HG03064 (cell line): ENCODE results near the gene MUC5B.
"Not testable (repeated sequence)": the region's sequence is repeated elsewhere in the genome, so short reads cannot be mapped to it uniquely, and the experiment has no call there.

Experiments used
- ATAC-seq: cut with Tn5 transposase; IDR thresholded peaks from one replicate; pipeline ENCODE4 v1.9.1; 2021; ENCODE audit warnings: low read depth; ENCODE audit not compliant: unreplicated experiment

Gene MUC5B

DNA sequence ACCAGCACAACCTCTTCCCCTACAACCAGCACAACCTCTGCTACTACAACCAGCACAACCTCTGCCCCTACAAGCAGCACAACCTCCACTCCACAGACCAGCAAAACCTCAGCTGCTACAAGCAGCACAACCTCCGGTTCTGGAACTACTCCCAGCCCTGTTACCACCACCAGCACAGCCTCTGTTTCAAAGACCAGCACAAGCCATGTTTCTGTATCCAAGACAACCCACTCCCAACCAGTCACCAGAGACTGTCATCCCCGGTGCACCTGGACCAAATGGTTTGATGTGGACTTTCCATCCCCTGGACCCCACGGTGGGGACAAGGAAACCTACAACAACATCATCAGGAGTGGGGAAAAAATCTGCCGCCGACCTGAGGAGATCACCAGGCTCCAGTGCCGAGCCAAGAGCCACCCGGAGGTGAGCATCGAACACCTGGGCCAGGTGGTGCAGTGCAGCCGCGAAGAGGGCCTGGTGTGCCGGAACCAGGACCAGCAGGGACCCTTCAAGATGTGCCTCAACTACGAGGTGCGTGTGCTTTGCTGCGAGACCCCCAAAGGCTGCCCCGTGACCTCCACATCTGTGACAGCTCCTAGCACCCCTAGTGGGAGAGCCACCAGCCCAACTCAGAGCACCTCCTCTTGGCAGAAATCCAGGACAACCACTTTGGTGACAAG, 34.3 kb upstream of the MUC5B start:
- not testable (repeated sequence) for ATAC-seq

DNA sequence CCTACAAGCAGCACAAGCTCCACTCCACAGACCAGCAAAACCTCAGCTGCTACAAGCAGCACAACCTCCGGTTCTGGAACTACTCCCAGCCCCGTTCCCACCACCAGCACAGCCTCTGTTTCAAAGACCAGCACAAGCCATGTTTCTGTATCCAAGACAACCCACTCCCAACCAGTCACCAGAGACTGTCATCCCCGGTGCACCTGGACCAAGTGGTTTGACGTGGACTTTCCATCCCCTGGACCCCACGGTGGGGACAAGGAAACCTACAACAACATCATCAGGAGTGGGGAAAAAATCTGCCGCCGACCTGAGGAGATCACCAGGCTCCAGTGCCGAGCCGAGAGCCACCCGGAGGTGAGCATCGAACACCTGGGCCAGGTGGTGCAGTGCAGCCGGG, 33.0 kb upstream of the MUC5B start:
- not testable (repeated sequence) for ATAC-seq

DNA sequence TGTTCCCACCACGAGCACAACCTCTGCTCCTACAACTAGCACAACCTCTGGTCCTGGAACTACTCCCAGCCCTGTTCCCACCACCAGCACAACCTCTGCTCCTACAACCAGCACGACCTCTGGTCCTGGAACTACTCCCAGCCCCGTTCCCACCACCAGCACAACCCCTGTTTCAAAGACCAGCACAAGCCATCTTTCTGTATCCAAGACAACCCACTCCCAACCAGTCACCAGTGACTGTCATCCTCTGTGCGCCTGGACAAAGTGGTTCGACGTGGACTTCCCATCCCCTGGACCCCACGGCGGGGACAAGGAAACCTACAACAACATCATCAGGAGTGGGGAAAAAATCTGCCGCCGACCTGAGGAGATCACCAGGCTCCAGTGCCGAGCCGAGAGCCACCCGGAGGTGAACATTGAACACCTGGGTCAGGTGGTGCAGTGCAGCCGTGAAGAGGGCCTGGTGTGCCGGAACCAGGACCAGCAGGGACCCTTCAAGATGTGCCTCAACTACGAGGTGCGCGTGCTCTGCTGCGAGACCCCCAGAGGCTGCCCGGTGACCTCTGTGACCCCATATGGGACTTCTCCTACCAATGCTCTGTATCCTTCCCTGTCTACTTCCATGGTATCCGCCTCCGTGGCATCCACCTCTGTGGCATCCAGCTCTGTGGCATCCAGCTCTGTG, 30.9 kb upstream of the MUC5B start:
- ATAC-seq, result not testable (repeated sequence)

DNA sequence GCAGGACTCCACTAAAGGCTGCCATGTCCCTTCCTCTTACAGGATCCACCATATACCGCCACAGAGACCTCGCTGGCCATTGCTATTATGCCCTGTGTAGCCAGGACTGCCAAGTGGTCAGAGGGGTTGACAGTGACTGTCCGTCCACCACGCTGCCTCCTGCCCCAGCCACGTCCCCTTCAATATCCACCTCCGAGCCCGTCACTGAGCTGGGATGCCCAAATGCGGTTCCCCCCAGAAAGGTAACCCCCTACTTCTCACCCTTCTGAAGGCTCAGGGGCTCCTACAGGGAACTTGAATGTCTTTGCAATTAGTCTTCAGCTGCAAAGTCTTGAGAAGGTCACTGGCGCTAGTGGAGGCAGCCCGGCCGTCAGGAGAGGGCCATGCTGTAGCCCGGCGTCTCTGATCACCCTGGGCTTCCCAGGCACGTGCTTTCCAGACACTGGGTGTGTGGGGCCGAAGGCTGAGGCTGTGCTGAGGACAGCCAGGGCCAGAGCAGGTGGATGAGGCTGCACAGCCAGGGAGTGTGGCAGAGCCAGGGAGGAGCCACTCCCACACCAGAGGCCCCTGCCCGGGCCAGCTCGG, 30.0 kb upstream of the MUC5B start:
- ATAC-seq, result no peak

DNA sequence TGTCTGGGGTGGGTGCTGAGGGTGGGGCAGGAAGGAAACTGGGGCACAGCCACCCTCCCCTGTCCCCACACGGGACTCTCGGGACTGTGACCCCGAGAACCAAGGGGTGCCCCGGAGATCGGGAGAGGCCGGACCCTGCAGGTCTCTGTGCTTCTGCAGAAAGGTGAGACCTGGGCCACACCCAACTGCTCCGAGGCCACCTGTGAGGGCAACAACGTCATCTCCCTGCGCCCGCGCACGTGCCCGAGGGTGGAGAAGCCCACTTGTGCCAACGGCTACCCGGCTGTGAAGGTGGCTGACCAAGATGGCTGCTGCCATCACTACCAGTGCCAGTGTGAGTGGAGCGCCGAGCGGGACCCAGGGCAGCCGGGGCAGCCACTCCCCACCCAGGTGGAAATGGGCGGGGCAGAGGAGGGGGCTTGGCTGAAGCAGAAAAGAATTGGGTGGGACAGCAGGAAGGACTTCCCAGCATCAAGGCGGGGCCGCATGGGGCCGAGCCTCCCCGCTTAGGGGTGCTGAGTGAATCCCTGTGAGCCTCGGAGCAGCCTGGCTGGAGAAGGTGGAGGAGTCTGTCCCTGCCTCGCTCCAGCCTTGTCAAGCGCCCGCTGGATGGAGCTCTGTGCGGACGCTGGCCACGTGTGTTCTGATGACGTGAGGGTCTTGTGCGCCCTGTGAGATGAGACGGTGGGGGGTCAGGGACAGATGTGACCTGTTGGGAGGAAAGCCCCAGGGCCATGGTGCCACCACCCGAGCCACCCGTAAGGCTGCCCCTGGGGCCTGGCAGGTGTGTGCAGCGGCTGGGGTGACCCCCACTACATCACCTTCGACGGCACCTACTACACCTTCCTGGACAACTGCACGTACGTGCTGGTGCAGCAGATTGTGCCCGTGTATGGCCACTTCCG, 29.3 kb upstream of the MUC5B start:
- no peak for ATAC-seq

DNA sequence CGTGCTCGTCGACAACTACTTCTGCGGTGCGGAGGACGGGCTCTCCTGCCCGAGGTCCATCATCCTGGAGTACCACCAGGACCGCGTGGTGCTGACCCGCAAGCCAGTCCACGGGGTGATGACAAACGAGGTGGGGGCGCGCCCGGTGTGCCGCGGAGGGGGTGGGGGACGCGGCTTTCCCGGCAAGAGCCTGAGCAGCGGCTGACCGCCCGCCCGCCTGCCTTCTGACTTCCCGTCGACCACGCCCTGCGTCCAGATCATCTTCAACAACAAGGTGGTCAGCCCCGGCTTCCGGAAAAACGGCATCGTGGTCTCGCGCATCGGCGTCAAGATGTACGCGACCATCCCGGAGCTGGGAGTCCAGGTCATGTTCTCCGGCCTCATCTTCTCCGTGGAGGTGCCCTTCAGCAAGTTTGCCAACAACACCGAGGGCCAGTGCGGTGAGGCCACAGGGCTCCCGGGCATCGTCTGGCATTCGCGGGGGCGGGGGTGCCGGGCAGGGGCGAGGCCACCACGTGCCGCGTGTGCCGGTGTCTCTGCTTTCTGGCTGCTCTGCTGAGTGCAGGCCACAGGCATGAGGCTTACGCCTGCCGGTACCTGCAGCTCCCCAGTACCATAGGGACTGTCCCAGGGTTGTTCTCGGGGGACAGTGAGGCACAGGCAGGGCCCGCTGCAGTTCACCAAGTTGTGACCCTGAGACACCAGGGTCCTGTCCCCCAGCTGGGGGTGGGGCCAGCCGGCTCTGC, 28.5 kb upstream of the MUC5B start:
- no peak for ATAC-seq

DNA sequence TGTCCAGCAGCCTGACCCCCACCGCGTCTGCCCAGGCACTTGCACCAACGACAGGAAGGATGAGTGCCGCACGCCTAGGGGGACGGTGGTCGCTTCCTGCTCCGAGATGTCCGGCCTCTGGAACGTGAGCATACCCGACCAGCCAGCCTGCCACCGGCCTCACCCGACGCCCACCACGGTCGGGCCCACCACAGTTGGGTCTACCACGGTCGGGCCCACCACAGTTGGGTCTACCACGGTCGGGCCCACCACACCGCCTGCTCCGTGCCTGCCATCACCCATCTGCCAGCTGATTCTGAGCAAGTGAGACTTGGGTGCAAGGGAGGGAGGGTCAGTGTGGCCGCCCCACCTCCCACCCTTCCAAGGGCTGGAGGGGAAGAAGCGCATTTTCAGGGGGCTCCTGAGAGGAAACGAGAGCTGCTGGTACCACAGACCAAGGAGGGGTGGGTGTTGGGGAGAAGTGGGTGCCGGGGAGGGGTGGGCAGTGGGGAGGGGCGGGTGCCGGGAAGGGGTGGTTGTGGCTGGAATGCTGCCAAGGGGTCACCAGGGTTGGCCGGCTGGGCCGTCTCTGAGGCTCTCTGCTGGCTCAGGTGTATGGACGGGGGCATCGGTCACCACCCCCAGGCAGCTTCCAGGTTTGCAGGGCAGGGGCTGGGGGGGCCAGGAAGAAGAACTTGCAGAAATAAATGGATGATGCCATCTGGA, 27.7 kb upstream of the MUC5B start:
- ATAC-seq, result no peak

DNA sequence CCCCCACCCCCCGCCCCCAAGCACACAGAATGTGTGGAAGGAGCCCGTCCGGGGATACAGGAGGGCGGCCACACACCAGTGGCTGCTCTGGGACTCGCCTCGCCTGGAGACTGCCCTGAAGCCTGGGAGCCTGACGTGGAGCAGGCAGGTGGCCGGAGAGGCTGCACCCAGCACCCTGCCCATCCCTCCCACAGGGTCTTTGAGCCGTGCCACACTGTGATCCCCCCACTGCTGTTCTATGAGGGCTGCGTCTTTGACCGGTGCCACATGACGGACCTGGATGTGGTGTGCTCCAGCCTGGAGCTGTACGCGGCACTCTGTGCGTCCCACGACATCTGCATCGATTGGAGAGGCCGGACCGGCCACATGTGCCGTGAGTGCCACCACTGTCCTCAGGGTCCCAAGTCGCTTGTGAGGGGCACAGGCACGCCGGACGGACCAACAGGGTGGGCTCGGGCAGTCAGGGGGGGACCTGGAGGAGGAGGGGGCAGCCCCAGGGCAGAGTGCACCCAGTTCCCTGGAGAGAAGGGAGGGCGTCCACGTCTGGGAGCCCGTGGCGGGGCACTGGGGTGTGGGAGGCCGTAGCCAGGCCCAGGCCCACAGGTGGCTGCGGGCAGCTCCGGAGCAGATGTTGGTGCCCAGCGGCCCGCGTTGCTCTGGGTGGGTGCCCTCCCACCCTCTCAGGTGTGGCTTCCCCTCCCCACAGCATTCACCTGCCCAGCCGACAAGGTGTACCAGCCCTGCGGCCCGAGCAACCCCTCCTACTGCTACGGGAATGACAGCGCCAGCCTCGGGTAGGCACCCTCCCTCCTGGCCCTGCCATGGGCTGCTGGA, 27.0 kb upstream of the MUC5B start:
- ATAC-seq, result no peak

DNA sequence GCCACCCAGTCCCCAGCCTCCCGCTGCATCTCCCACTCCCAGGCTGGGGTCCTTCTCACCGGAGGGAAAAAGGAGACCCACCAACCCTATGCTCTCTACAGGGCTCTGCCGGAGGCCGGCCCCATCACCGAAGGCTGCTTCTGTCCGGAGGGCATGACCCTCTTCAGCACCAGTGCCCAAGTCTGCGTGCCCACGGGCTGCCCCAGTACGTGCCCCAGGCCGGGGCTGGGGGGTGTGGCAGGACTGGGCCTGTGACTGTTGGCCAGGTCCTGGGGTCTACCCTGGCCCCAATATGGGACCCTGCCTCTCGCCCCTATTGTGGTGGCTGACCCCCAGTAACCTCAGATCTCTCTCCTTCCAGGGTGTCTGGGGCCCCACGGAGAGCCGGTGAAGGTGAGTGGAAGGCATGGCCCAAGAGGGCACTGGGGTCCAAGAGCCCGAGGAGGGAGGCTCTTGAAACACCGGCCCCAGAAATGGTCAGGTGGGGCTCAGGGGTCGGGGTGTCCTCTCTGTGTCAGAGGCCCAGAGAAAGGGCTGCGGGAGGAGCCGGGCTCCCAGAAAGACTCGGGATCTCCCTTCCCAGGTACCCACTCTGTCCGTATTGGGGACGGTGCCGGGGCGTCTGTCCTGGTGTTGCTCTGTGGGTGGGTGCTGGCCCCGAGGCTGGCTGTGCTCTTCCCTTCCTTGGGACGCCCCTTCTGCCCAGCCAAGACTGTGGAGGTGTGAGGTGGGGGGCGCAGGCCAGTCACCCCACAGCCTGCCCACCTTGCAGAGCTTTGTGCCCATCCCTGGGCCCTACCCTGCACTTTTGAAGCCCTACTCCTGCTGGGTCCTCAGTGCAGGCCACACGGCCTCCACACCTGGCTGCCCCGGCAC, 26.1 kb upstream of the MUC5B start:
- ATAC-seq, result no peak

DNA sequence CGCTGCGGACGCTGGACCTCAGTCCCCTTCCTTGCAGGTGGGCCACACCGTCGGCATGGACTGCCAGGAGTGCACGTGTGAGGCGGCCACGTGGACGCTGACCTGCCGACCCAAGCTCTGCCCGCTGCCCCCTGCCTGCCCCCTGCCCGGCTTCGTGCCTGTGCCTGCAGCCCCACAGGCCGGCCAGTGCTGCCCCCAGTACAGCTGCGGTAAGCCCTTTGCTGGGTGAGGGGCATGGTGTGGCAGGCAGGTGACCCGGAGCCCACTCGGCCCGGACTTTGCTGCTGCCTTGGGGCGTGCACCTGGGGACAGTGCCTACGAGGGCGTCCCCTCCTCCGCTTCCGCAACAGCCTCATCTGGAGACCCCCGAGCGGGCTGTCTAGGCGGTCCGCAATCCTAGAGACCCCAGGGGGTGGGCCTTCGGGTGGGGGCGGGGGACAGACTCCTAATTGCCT, 25.4 kb upstream of the MUC5B start:
- ATAC-seq, result no peak

DNA sequence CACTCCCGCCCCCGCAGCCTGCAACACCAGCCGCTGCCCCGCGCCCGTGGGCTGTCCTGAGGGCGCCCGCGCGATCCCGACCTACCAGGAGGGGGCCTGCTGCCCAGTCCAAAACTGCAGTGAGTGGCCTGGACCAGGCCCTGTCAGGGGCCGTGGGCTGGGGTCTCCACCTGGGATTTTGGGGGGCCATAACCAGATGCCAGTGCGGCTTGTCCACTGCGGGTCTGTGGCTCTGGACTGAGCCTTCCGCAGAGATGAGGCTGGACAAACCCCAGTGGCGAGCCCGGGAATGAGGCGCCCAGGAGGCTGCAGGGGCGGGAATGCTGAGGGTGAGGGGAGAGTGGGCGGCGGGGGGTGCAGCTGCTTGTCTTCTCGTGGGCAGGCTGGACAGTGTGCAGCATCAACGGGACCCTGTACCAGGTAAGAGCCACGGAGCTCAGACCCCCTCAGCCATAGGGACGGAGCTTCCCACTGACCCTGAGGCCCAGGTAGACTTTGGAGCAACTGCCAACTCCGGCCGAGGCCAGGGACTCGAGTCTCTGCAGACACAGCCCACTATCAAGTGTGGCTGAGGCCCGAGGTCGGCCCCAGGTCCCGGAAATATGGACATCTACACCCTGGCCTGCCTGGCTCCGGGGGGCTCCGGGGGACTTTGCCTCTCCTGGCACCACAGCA, 24.8 kb upstream of the MUC5B start:
- no peak for ATAC-seq

DNA sequence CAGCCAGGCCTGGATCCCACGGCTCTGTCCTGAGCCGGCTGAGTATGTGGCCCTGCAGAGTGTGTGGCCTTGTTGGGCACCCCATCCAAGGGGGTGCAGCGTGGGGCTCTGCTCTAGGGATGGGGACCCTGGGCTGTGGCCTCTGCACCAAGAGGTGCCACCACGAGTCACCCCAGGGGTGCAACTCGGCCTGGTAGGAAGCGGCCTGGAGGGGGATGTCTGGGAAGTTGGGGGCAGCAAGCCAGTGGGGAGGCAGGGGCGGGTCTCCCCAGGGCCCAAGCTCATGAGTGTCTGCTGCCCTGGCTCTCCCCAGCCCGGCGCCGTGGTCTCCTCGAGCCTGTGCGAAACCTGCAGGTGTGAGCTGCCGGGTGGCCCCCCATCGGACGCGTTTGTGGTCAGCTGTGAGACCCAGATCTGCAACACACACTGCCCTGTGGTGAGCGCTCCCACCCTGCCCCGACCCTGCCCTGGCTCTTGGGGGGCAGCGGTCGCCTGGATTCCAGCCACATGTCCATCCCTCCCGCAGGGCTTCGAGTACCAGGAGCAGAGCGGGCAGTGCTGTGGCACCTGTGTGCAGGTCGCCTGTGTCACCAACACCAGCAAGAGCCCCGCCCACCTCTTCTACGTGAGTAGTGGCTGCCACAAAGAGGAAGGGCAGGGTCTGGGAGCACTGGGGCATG, 24.2 kb upstream of the MUC5B start:
- no peak for ATAC-seq

DNA sequence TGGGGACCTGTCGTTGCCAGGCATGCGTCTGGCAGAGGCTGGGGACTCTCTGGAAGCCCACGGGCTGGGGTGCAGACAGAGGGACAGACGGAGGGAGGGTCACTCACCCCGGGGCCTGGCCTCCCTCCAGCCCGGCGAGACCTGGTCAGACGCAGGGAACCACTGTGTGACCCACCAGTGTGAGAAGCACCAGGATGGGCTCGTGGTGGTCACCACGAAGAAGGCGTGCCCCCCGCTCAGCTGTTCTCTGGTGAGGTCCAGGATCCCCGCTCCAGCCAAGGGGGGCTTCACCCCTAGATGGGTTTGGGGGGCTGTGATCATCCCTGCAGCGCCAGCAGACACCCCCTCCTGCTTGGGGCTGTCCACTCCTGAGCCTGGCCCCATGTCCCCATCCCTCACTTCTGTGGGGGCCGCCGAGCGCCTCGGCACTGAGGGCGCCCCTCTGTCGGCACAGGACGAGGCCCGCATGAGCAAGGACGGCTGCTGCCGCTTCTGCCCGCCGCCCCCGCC, 23.6 kb upstream of the MUC5B start:
- ATAC-seq, result no peak

DNA sequence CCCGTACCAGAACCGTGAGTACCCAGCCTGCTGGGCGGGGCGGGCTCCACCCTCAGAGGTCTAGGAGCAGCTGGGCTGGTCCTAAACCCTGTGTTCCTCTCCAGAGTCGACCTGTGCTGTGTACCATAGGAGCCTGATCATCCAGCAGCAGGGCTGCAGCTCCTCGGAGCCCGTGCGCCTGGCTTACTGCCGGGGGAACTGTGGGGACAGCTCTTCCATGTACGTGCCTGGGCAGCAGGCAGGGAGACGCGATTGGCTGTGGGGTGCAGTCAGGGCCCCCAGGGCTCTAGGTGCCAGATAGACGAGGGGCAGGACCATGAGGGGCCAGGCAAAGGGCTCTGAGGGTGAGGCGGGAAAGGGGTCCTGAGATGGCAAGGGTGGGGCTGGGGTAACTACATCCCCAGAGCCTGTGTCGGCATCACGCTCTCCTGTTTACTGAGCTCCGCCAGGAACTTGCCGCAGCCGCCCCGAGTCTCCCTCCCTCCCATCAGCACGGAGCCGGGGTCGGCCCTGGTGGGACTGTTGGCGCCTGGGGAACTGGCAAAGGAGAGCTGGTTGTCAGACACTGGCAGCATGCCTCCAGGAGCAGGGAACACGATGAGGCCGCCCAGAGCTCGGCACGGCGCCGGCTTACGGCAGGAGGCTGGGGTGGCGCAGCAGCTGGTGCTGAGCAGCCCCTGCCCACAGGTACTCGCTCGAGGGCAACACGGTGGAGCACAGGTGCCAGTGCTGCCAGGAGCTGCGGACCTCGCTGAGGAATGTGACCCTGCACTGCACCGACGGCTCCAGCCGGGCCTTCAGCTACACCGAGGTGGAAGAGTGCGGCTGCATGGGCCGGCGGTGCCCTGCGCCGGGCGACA, 22.9 kb upstream of the MUC5B start:
- no peak for ATAC-seq

DNA sequence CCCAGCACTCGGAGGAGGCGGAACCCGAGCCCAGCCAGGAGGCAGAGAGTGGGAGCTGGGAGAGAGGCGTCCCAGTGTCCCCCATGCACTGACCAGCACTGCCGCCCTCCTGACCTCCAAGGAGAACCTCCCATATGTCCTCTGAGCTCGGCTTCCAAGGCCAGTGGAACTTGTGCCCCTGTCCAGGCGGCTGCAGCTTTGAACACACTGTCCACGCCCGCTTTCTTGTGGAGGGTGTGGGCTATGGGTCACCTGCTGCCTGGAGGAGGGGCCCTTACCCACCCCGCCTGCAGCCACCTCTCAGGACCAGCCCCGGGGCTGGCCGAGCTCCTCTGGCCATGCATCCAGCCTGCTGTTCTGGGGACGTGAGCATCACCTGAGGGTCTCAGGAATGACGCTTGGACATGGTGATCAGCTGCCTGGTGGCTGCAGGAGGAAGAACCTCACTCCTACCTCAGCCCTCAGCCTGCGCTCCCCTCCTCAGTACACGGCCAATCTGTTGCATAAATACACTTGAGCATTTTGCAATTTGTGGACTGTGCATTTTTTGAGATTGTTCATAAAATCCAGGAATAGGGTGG, 22.2 kb upstream of the MUC5B start:
- ATAC-seq, result no peak
